GM21717 (cell line): Measurements from ENCODE around the gene MCTP1.

ENCODE experiments used
- ATAC-seq: cut with Tn5 transposase; IDR thresholded peaks from one replicate; pipeline ENCODE4 v1.9.1; 2021; ENCODE audit warnings: mild to moderate bottlenecking, moderate library complexity; ENCODE audit not compliant: unreplicated experiment

The MCTP1 gene

DNA sequence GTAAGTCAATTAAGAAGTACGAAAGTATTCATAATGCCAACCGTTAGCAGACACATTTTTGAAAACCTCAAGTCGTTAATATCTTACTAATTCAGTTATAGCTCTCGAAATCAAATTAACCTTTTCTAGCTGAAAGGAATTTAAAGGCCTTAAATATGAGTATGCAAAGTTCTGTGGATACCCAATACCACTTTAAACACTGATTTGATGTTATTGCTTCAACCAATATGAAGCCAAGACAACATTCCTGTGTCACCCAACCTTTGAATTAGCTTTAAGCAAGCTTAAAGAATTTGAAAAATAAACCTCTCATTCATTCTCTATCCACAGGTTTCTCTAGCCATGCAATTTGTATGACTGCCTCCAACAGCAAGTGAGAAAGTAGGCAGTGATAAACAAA is 204.5 kb downstream of the MCTP1 start:
- no peak for ATAC-seq

DNA sequence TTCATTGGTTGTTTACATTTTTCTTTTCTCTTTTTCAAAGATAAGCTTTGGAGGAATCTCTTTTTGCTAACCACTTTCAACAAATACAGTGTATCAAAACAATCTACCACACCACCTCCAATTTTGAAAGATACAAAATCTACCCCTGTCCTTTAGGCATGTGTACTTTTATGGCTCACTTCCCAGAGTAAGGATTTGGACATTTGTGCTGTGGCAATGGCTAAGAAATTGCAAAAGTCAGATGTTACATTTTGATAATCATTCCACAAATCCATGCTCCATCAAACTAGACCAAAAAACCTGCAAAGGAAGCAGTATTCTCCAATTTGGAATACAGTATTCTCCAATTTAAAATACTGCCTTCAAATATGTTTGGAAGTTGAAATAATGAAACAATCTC is 204.9 kb downstream of the MCTP1 start:
- ATAC-seq: no peak

DNA sequence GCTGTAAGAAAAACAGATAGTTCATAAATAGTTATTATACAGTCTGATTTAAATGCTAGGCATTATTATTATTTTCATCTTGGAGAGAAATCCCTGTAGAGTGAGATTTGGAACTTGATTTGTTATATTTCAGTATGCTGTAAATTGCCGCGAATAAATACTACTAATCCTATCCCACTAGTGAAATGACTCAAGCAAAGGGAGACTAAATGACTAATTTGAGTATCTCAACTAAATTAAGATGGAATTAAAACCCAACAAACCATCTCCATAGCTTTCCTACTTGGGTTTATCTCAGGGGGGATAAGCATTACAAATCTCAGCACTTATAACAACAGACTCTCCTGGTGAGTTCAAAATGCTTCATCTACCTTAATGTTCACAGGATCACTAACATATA is 206.0 kb downstream of the MCTP1 start:
- ATAC-seq: no peak

DNA sequence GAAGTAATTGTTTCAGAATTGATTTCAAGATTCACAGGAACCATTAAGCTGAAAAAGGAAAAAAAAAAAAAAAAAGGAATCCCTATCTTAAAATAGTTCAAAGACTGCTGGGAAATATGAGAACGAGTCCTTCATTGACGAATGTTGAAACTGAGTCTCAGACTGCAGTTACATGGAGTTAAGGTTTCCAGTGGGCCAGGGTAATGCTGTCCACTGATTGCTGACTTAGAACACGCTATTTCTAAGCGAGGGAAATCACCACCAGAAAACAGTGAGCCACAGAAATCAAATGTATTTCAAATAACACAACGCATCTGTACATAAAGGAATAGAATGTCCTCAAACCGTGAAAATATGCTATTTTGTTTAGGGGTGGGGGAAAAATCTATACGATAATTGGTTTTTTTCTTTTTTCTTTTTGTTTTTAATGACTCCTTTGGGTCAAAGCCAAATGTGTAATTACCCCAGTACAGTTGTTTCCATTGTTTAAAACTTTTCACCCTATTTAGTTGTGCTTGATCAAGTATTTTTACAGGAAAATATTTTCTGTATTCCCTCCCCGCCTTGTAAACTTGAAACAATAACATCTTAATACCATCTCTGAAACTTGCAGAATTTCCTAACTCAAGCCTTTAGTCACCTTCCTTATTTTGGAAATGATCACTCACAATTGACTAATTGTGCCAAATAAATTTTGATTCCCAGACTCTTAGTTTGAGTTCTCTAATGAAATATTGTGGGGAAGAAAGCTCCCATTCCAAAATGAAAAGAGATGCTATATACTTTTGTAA is 208.3 kb downstream of the MCTP1 start:
- ATAC-seq: no peak

DNA sequence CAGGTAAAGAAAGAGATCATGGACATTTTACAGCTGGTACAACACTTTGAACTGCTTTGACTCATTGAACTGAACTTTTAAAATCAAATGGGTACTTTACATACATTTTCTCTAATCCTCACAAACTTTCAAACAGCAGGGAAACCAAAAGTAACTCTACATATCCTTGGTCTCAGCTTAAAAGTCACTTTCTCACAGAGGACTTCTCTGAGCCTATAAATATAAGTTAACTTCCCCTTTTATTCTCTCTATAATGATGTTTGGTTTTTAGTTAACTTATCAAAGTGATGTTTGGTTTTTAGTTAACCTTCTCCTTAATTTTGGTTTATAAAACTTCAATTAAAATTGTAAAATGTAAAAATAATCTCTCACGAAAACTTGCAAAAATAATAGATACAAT is 209.8 kb downstream of the MCTP1 start:
- ATAC-seq: no peak

DNA sequence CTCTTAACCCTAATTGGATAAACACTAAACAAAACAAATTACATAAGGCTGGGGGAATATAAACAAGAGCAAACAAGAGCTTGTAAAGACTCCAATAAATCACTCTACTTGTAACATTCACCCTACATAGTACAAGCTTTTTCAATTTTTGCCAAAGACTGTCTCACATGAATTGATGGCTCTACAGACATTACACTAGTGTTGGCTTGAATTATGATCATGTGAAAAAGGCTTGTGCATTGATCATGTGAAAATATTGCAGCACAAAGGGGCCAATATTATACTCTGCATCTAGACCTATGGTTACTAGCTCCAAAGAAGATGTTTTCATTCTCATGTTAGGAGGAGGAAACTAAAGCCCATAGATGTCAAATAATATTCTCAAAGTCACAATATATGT is 212.6 kb downstream of the MCTP1 start:
- no peak for ATAC-seq

DNA sequence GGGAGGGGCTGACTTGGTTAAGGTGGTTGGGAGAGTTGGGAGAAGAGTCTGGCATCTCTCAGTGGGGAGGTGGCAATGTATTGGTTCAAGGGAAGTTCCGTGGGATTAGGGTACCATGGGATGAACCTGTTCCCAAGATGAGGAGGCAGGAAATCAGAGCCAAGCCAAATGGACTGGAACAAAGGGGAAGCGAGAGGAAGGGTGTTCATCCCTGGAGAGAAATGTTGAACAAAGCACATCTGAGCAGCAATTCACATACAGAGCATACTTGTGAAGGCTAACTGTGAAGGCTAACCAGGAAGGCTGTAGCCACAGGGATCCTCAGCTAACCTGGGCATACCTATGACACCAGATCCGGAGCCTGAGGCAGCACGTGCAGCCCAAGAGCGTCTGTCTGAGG is 214.0 kb downstream of the MCTP1 start:
- ATAC-seq: no peak

DNA sequence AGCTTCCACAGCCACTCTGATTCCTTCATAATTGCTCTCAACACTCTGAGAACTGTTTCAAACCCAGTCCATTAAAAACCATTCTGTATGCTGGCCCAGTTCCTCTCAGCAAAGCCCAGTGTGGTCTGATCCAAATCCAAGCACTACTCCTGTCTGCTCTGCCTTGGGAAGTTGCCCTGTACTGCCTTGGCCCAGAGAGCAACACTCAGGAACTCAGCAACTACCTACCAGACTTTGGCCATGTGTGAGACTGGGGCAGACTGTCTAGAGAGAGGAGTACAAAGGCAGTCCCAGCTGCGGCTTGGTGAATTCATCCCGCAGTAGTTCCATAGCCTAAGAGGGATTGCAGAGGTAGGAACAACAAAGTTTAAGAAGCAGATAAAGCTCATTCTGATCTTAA is 214.4 kb downstream of the MCTP1 start:
- no peak for ATAC-seq

DNA sequence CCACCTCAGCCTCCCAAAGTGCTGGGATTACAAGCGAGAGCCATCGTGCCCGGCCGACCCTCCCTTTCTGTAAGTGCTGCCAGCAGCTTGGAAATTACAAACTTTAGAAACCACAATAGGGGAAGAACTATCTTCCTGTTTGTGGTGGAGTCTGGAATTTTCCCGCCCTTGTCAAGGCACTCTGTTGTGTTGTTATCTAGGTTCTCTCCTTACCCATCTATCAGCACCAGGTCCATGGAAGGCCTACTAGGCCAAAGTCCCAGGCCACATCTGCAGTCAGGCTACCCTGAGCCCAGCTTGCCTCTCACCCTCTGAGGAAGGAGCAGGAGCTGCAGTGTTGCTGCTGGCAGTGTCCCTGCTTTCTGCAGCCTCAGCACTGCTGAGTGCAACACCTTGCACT is 214.9 kb downstream of the MCTP1 start:
- ATAC-seq: no peak

DNA sequence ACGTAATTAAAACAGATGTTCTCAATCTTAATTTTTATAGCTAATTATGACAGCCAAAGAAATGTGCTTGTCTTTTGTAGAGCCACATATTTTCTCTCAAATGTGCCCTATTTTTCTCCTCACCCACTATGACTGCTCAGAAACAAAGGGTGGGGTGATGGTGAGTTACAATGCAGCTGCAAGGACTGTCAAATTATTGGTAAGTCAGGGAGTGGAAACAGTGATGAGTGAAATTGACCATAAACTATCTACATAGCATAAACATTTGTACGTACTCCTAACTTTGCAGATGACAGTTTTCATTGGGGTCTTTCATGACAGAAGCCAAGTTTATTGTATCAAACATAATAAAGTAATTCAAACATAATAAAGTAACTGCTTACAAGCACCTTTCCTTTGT is 215.9 kb downstream of the MCTP1 start:
- ATAC-seq: no peak

DNA sequence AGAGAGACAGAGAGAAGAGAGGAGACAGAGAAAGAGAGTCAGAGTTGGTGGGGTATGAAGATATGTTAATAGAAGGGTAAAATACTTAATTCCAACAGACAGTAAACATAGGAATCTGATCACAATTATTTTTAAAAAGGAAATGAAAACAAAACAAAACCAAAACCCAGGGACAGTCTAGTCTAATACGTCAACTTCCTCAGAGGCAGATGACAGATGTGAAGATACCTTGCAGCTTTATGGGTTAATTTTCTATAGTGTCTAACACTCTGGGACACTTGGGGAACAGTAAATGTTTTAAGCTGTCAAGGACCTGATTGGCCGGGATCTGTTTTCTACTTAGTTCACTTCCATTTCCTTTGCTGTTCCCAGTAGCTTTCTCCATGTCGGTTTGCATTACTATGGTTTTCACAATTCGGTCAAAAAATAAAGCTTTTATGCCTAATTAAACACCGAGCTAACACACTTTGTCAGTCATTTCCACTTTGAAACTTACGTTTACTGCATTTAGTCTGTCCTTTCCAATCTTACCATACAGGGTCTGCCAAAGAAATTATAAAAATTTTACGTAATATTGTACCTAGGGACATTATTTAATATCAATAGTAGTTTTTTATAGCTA is 216.5 kb downstream of the MCTP1 start:
- ATAC-seq: no peak

DNA sequence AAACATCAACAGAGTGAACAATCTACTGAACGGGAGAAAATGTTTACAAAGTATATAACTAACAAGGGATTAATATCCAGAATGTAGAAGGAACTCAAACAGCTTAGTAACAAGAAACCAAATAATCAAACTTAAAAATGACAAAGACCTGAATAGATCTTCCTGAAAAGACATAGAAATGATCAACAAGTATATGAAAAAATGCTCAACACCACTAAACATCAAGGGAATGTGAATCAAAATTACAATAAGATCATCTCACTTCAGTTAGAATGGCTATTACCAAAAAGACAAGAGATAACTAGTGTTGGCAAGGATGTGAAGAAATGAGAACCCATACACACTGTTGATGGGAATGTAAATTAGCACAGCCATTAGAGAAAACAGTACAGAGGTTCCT is 218.8 kb downstream of the MCTP1 start:
- ATAC-seq: no peak

DNA sequence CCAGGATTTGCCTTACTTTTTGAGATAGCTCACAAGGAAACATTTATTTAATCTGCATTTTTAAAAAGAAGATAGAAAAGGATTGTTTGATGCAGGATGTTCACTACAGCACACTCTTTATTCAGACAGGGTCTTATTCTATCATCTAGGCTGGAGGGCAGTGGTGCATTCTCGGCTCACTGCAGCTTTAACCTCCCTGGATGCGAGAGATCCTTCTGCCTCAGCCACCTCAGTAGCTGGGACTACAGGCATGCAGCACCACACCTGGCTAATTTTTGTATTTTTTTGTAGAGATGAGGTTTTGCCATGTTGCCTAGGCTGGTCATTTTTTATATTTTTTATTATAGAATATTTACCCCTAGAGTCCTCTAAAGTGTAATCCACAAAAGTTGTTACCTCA is 221.4 kb downstream of the MCTP1 start:
- no peak for ATAC-seq

DNA sequence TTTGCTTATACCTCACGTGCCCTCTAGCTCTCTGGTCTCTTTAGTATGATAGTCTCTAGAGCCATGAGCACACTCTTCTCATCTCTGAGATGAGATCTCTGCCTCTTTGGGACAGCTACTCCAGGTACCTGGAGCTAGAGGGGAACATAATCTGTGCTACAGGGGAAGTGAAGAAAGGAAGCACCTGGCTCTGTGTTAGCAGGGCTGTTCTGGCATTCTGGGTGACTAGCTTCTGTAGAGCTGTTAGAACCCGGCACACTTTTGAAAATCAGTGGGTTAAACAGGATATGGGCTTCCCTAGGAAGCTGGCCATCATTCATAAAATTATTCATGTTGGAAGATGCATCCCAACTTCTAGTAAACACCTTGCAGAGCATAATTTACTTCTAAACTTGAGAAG is 224.8 kb downstream of the MCTP1 start:
- no peak for ATAC-seq

DNA sequence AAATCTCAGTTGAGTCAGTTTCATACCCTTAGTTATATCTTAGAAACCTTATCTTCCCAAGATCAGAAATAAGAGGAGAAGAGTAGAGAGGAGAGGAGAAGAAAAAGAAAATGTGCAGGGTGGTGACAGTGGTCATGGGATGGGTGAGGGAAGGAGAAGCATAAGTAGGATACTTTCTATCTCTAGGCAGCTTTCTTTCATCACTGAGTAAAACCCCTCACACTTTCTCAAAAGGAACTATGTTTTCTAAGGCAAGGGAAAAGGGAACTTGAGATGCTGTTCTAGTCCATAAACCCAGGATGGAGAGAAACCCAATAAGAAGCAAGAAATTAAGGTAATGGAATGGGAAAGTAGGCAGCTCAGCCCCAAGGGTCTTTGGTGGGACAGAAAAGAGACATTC is 225.3 kb downstream of the MCTP1 start:
- ATAC-seq: no peak

DNA sequence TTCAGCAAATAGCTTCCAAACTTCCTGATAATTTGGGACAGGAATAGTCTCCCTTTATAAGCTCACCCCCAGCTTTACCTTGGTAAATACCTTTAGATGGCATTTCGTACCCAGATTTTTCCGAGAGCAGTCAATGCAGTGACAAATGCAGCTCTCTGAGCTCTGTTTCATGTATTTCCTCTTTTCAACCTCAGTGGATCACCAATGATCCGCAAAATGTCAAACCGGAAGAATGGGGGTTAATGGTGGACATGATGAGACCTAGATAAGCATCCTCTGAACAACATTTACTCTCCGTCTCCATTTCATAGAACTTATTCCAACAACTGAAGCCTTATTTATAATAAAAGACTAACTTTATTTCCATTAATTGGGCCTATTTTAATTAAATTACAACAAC is 227.3 kb downstream of the MCTP1 start:
- no peak for ATAC-seq

DNA sequence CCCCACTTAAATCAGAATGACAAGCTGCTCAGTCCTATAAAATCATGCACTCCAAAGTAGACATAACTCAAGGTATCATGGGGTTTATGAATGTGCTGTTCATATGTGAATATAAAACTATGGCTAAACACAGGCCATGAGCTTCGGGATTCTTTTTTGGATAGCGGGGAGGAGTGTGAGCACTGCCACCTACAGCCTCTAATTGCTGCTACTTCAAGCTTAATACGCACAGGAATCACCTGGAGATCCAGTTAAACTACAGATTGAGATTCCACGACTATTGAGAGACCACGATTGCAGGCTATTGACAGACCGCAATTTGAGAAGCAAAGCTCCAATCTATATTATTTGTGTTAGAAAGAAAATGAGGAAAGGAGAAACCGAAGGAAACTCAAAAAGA is 231.6 kb downstream of the MCTP1 start:
- no peak for ATAC-seq

DNA sequence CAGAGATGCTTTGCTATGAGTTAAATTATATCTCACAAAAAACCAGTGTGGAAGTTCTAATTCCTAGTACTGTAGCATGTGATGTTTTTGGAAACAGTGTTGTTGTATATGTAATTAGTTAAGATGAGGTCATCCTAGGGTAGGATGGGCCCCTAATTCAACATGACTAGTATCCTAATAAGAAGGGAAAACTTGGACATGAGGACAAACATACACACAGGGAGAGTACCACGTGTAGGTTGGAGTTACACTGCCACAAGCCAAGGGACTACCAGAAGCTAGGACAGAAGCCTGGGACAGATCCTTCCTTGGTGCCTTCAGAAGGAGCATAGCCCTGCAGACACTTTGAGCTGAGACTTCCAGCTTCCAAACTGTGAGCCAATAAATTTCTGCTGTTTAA is 234.2 kb downstream of the MCTP1 start:
- ATAC-seq: no peak

DNA sequence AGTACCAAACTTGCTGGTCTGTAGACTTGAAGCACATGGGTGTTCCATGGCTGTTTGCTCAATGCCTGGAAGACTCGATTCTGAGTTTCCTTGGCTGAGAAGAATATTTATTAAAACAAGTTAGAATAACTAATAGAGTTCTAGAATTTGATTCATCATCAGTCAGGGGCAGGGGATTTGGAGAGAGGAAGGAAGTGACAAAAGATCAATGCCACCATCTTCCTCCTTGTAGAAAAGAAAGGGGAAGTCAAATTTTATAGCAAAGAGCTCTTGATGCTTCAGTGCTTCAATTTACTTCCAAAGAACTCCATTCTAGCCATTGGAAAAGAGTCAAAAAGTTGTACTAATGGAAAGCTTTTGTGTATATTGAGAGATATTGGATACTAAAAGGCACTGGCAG is 236.3 kb downstream of the MCTP1 start:
- ATAC-seq: no peak

DNA sequence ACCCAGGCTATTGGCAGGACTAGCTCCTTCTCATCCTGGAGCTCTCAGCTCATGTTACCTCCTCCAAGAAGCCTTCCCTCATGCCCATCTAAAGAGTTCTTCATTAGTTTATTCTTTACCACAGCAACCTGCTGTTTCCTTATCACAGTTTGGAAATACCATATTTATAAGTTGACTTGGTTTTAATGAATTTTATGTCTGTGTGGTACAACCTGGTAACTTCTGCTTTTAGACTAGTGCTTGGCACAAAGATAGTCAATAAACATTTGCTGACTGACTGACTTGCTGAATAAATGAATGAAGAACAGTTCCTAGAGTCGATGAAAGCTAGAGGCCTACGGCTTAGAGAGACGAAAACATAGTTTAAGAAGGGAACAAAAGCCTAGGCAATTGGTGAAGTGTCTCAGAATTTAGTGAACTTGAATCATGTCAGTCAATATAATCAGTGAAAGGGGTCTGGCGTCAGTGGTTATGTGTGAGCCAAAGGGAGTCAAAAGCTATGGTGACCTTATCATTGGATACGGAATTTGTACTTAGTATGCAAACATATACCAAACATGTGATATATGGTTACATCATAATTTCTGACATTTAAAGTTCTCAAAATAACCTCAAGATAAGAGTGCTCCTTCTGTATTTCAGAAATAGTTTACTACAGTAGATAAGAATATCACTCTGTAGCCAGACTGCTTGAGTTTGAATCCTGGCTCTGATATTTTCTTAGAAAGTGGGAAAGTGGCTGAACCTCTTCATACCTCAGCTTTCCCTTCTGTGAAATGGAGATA is 239.5 kb downstream of the MCTP1 start:
- ATAC-seq: no peak

DNA sequence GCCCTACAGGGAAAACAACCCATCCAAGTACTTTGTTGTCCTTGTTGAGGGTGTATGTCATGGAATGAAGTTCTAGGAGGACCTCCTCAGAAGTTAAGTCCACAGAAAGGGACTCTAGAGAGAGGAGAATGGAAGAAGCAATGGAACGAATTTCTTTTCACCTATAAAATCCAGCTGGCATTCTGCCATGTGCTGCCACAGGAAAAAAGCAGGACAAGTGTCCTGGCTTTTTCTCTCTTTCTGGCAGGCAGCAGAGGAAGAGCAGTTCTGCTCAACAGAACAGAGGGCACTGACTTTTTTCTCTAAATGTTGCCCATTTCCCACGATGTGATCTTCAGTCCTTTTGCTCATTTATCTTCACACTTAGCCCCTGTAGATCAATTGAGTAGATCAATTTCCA is 240.8 kb downstream of the MCTP1 start:
- no peak for ATAC-seq

DNA sequence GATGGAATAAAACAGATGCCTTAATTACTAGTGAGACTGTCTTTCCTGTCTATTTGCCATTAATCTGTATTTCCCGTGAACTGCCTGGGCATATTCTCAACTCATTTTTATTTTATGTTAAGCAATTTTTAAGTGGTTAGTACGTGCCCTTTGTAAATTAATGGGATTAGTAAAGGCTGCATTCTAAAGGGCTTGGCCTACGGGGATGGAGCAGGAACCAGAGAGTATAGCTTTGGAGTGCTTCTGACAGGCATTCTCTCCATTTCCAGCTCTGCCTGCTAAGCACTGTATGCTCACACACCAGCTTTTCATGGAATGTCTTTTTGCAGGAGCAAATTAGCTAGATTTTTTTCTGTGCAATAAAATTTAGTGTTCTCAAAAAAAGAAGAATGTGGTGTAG is 241.2 kb downstream of the MCTP1 start:
- ATAC-seq: no peak
